Left ventricle myocardium inferior (tissue), 1 donor: ENCODE results near the gene PM20D1. TPM values are rescaled to one million over a fixed set of nuclear protein-coding genes. Genes with fewer than 3 reads are reported as not detected.

Source experiments
- DNase-seq: peaks from one replicate; pipeline ENCODE4 v3.0.0-alpha.2; 2020
- H3K27ac ChIP-seq: fragments of 200-600 bp; replicated peaks from 2 replicates; pipeline ENCODE4 v1.8.0; 2021
- H3K27me3 ChIP-seq: fragments of 200-600 bp; 2 replicates; pipeline ENCODE4 v1.8.0; 2021; ENCODE audit warnings: low read depth
- H3K36me3 ChIP-seq: fragments of 200-600 bp; 2 replicates; pipeline ENCODE4 v1.8.0; 2021
- H3K4me1 ChIP-seq: fragments of 200-600 bp; 2 replicates; pipeline ENCODE4 v1.8.0; 2021
- H3K4me3 ChIP-seq: fragments of 200-600 bp; 2 replicates; pipeline ENCODE4 v1.8.0; 2021; ENCODE audit warnings: mild to moderate bottlenecking, moderate library complexity
- H3K9me3 ChIP-seq: fragments of 200-600 bp; replicated peaks from 2 replicates; pipeline ENCODE4 v1.8.0; 2021
- intact Hi-C: fragments of 100-400 bp; cut with micrococcal nuclease; formaldehyde crosslinking; loops from one replicate; pipeline ENCODE4 v1.11.0; 2022
- total RNA-seq: library from RNA; stranded (reverse); fragmentation: NEBNext Ultra II Directional; extraction: Animal tissue kit (Norgen Biotek cat#: 25700); gene quantifications from one replicate; pipeline ENCODE4 v1.2.1, GENCODE V29; 2021
- TF ChIP-seq, protein P1 (sequence below): fragments of 200-600 bp; IDR thresholded peaks from 2 replicates; pipeline ENCODE4 v1.8.0; 2021; ENCODE audit warnings: antibody characterized with exemption, mild to moderate bottlenecking, borderline replicate concordance
- donor health status: DM: no; HTN: yes; CAD: no; lungs with severe emphysema.

The PM20D1 gene
- total RNA-seq, 1 donor from 2014 or later, result 1.7 TPM

DNA sequence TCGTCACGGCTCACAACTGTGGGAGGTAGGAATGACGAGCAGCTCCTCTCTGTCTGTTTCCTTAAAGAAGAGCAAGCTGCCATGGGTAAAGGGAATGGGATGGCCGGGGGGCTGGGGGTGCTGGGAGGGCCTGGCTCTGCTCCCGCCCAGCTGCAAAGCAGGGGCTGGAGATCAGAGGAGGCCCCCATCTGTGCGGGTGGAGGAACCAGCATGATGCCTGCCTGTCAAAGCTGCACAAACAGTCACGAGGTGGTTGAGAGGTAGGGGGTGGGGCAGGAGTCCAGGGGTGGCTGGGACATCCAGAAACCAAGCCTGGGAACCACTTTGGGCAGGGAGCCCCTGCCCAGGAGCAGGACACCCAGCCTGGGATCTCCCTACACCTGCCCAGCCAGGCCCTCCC, 49.5 kb downstream of the PM20D1 start:
- TF ChIP-seq, protein P1, sequence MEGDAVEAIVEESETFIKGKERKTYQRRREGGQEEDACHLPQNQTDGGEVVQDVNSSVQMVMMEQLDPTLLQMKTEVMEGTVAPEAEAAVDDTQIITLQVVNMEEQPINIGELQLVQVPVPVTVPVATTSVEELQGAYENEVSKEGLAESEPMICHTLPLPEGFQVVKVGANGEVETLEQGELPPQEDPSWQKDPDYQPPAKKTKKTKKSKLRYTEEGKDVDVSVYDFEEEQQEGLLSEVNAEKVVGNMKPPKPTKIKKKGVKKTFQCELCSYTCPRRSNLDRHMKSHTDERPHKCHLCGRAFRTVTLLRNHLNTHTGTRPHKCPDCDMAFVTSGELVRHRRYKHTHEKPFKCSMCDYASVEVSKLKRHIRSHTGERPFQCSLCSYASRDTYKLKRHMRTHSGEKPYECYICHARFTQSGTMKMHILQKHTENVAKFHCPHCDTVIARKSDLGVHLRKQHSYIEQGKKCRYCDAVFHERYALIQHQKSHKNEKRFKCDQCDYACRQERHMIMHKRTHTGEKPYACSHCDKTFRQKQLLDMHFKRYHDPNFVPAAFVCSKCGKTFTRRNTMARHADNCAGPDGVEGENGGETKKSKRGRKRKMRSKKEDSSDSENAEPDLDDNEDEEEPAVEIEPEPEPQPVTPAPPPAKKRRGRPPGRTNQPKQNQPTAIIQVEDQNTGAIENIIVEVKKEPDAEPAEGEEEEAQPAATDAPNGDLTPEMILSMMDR, result no peak
- intact Hi-C loops, result loop anchor here (10.0 kb wide), 1 partner anchor 114 kb away; no protein-coding TSS in a partner anchor
- DNase-seq, result no peak
- Histone ChIP-seq H3K36me3 (peaks cover 71% of the 10 kb centered on the region), H3K4me3 (no peak overlapping the region), H3K27ac (peak overlapping the region; percentile 72), H3K9me3 (no peaks in the 10 kb centered on the region), H3K27me3 (no peaks in the 10 kb centered on the region), H3K4me1 (peaks cover 83% of the 10 kb centered on the region)

- intact Hi-C loops, result loop anchor here (5.0 kb wide), 1 partner anchor 169 kb away; no protein-coding TSS in a partner anchor
- Histone ChIP-seq H3K9me3 (no peaks in the 10 kb centered on the region), H3K36me3 (peaks cover 80% of the 10 kb centered on the region), H3K27me3 (no peaks in the 10 kb centered on the region), H3K4me1 (peaks cover 72% of the 10 kb centered on the region), H3K4me3 (no peak overlapping the region), H3K27ac (peak overlapping the region; percentile 41)
- TF ChIP-seq, protein P1, result no peak
- no peak for DNase-seq
Measured at GRCh38 chr1:205798577-205798976, 51.4 kb downstream of the PM20D1 start.

GRCh38 chr1:205797168-205797567, 52.8 kb downstream of the PM20D1 start:
- Histone ChIP-seq H3K4me1 (peaks cover 66% of the 10 kb centered on the region), H3K4me3 (no peak overlapping the region), H3K9me3 (no peaks in the 10 kb centered on the region), H3K27ac (peak overlapping the region; percentile 41), H3K36me3 (peaks cover 92% of the 10 kb centered on the region), H3K27me3 (no peaks in the 10 kb centered on the region)
- DNase-seq, result no peak
- intact Hi-C loops, result loop anchor here (5.0 kb wide), 1 partner anchor 170 kb away; no protein-coding TSS in a partner anchor
- TF ChIP-seq, protein P1, result no peak

- intact Hi-C loops, result loop anchor here (5.0 kb wide), 1 partner anchor 183 kb away; no protein-coding TSS in a partner anchor
- no peak overlapping the region for H3K4me3 ChIP-seq
- DNase-seq, result no peak
- no peaks in the 10 kb centered on the region for H3K27me3 ChIP-seq
- H3K36me3 ChIP-seq, result peaks cover 92% of the 10 kb centered on the region
- TF ChIP-seq, protein P1, result no peak
- no peaks in the 10 kb centered on the region for H3K9me3 ChIP-seq
- H3K4me1 ChIP-seq, result peaks cover 37% of the 10 kb centered on the region
- H3K27ac ChIP-seq, result peak overlapping the region; percentile 16
Measured at GRCh38 chr1:205794011-205794730, 55.8 kb downstream of the PM20D1 start.

- H3K27ac ChIP-seq, result peak overlapping the region; percentile 19
- TF ChIP-seq, protein P1, result no peak
- H3K9me3 ChIP-seq, result no peaks in the 10 kb centered on the region
- intact Hi-C loops, result loop anchor here (5.0 kb wide), 1 partner anchor 184 kb away; no protein-coding TSS in a partner anchor
- peaks cover 85% of the 10 kb centered on the region for H3K36me3 ChIP-seq
- no peak overlapping the region for H3K4me3 ChIP-seq
- no peak for DNase-seq
- peaks cover 28% of the 10 kb centered on the region for H3K4me1 ChIP-seq
- no peaks in the 10 kb centered on the region for H3K27me3 ChIP-seq
Measured at GRCh38 chr1:205792961-205793673, 56.8 kb downstream of the PM20D1 start.
